CD4-positive, CD25-positive, alpha-beta regulatory T cell (primary cell): ENCODE data around the gene ARL14. TPM values are rescaled to one million over a fixed set of nuclear protein-coding genes. Genes with fewer than 3 reads are reported as not detected.

Experiments used
- polyA plus RNA-seq, 4 donors: library from polyadenylated mRNA; unstranded; fragments of 300-500 nt; fragmentation: Illumina TruSeq; gene quantifications; one replicate each; pipeline ENCODE4 v1.2.3, GENCODE V29; 2021
- total RNA-seq: library from RNA; stranded (reverse); gene quantifications from one replicate; pipeline ENCODE4 v1.2.3, GENCODE V29; 2022

ARL14 gene
- total and polyA plus RNA-seq, 5 donors from 2014 or later, result not detected

Other genes with a start within 250 kb of the ARL14 start
- gene TRIM59, start 227.4 kb upstream of the ARL14 start, total RNA-seq, result 34.0 TPM
- gene TRIM59, start 227.4 kb upstream of the ARL14 start, polyA plus RNA-seq, result 10 to 100 TPM; 50.5 to 67.9 (median 55.5) TPM
- 55.2 TPM for gene KPNA4, start 111.6 kb upstream of the ARL14 start, total RNA-seq
- 1 to 10 TPM; 6.9 to 9.5 (median 8.2) TPM for gene KPNA4, start 111.6 kb upstream of the ARL14 start, polyA plus RNA-seq
- gene PPM1L, start 79.1 kb downstream of the ARL14 start, total RNA-seq, result 1.9 TPM
- 1 to 10 TPM in 1 of 4 donors, under 1 TPM in 3; 0.28 to 1.5 (median 0.69) TPM for gene PPM1L, start 79.1 kb downstream of the ARL14 start, polyA plus RNA-seq